ENCODE data around the gene FAM186B. TPM values are rescaled to one million over a fixed set of nuclear protein-coding genes. Genes with fewer than 3 reads are reported as not detected.

Gene FAM186B
- total RNA-seq, 1 donor from 2014 or later, result not detected

DNA sequence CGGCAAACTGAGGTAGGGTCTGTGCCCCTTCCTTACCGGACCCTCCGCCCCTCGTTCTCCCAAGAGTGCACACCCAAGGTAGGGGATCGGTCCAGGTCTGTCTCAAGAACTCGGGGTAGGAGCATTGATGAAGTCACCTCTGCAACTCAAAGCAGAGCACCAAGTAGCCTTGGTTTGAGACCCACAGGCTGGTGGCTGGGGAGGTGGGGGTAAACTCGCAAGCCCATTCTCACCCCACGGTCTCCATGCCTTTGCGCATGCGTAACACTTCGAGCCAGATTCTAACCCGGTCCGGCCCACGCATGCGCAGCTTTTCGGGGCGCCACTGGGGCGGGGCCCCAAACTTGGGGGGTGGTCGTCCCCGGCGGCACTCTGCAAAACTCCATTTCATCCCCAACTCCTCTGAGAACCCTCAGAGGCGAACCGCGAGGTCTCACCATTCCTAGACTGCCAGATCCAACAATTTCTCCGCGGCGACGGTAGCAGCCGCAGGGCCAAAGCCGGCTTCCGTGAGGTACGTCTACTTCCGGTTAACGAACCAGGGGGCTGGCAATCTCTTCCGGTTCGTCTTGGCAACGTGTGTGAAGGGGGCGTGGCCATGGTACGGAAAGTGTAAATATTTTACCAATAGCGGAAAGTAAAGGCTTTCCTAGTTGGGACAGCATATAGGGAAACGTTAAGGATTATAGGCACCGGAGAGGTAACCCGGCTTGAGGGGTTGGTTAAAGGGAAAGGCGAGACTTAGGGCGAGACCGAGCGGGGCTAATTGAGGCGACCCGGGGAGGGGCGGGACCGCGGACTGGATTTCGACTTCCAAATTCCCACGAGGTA lies 37.6 kb downstream of the FAM186B start, which contains the start of gene MCRS1:
Gene MCRS1 (minus strand): TSS at position 532 of the 831 bp plus-strand sequence. CDS start 1,411 bp downstream, outside the sequence.
- peak within 1 kb of the TSS; percentile 71 for H3K4me3 ChIP-seq (ENCODE audit: low read depth, low read length)
- peak; percentile 62 for DNase-seq (ENCODE audit: low read depth)
- TF ChIP-seq, protein P1, sequence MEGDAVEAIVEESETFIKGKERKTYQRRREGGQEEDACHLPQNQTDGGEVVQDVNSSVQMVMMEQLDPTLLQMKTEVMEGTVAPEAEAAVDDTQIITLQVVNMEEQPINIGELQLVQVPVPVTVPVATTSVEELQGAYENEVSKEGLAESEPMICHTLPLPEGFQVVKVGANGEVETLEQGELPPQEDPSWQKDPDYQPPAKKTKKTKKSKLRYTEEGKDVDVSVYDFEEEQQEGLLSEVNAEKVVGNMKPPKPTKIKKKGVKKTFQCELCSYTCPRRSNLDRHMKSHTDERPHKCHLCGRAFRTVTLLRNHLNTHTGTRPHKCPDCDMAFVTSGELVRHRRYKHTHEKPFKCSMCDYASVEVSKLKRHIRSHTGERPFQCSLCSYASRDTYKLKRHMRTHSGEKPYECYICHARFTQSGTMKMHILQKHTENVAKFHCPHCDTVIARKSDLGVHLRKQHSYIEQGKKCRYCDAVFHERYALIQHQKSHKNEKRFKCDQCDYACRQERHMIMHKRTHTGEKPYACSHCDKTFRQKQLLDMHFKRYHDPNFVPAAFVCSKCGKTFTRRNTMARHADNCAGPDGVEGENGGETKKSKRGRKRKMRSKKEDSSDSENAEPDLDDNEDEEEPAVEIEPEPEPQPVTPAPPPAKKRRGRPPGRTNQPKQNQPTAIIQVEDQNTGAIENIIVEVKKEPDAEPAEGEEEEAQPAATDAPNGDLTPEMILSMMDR (conservative IDR thresholded peaks at IDR 0.05; ENCODE audit: low read depth, low read length), result no peak

DNA sequence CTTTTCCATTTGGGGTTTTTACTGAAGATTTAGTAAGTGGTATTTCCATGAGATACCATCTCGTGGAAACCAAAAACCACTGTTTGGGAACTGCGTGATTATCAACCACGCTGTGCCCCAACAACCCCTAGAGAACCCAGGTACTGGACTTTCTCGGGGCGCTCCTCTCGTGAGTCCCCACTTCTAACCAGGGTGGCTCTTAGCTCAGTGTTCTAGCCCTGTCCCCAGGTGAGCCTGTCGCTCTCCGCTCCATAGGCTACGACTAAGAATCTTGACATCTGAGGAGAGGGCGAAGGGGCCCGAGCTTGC lies 38.2 kb downstream of the FAM186B start:
- H3K4me3 ChIP-seq (ENCODE audit: low read depth, low read length), result peak overlapping the region; percentile 71
- TF ChIP-seq, protein P1 (conservative IDR thresholded peaks at IDR 0.05; ENCODE audit: low read depth, low read length), result no peak
- no peak for DNase-seq (ENCODE audit: low read depth)

DNA sequence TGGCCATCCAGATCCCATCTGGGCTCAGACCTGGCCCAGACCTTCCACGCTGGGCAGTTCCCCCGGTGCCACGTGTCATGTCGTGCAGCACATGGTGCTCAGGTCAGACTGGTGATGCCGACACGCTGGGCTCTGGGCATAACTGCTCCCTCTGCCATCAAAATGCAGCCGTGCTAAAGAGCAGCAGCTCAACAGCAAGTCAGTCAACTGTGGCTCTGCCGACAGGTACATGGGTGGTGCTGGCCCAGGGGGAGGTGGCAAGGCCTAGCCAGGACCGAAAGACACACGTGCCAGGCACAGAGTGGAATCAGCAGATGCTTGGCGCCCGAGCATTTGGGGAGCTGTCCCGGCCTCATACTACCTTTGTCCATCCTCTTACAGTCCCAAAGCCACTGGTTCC lies 39.1 kb downstream of the FAM186B start:
- TF ChIP-seq, protein P1 (conservative IDR thresholded peaks at IDR 0.05; ENCODE audit: low read depth, low read length), result no peak
- H3K4me3 ChIP-seq (ENCODE audit: low read depth, low read length), result no peak overlapping the region
- DNase-seq (ENCODE audit: low read depth), result no peak

DNA sequence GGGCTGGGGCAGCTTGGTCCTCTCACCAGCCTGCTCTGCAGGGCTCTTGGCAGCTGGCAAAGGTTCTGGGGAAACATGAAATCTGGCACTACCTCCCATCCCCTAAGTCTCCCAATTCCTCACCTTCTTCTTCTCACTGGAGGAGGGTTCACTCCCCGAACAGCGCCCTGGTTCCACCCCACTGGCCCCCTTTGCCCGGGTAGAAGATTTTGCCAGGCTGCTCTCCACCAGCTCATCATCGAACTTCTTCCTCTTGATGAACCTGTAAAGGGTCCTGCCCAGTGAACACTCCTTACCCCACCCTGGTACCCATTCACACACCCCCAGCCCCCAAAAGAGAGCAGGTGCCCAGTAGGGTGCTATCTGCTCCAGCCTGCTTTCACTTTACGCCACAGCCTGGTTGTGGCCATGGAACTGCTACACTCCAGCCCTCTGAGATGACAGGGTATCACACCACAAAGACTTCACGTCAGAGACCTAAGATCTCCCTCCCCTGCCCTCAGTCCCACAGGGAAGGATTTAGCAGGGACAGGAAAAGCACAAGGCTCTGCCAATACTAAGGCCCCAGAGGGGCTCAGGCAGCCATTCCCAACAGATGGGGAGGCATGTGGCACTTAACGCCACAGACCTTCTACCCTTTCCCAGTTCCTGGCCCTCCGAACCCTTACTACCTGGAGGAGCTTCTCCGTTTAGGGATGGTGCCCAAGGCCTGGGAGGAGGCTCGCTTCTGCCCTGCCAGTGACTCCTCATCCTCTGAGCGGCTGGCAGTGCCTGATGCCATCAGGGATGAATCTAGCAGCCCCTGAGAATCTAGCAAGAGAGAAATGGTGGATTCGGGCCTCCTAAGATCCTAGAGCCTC lies 39.8 kb downstream of the FAM186B start:
- TF ChIP-seq, protein P1 (conservative IDR thresholded peaks at IDR 0.05; ENCODE audit: low read depth, low read length), result no peak
- no peak overlapping the region for H3K4me3 ChIP-seq (ENCODE audit: low read depth, low read length)

DNA sequence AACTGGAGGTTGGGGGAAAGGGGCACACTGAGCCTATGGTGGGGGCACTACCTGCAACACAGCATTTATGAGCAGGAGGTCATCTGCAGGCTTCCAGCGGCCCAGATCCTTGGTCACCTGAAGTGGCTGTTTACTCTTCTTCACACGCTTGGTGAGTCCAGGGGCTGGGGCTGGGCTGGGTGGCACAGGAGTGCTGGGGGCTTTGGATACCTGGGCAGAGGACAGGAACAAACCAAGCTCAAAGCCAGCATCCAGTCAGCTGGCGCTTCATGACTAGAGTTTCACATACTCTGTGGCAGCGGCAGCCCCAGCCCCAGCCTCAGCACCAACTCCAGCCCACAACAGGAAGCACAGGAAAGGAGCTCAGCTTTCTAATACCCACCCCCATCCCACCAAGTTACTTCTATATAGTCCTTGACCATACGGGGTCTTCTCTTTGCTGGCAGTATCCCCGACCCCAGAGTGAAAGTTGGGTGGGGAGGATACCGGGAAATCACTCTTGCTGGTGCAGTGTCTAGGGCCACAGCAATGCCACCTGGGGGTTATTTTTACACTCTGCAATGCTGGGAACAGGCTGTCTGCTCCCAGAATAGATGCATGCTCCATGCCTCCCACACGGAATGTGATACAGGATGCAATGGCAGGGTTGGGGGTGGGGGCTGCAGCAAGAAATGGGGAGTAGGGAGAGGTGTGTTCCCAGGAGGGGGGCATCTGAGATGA lies 40.6 kb downstream of the FAM186B start:
- no peak overlapping the region for H3K4me3 ChIP-seq (ENCODE audit: low read depth, low read length)
- TF ChIP-seq, protein P1 (conservative IDR thresholded peaks at IDR 0.05; ENCODE audit: low read depth, low read length), result no peak
- DNase-seq (ENCODE audit: low read depth), result no peak

More for the DNA sequence above, 39.8 kb downstream of the FAM186B start:
- no peak for DNase-seq (ENCODE audit: low read depth)

DNA sequence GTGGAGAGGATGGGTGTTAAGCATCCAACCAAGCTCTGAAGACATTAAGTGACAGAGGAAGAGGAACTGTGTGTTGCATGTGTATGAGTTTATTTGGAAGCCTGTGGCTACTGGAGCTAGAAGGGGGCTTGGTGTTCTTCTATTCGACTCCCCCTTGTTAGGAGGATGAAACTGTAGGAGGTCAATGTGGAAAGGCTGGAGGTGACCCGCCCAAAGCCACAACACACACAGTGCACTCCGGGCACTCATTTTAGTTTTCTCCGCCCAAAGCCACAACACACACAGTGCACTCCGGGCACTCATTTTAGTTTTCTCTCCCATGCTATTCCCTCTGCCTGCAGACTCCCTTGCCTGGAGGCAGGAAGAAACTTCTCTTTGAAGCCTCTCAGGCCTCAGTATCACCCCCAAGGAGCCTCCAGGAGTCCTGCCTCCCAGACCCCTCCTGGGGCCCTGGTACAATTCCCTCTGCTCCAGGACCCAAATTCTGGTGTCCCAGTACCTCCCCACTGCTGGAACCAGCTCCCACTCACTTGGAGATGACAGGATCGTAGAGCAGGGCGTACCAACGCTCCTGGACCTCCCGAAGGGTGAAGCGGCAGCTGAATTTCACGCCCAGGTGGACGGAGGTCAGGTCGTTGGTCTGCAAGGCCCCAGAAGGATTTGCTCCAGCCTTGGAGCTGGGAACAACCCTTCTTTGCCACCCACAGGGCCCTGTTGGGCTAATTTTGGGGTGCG lies 41.3 kb downstream of the FAM186B start:
- TF ChIP-seq, protein P1 (conservative IDR thresholded peaks at IDR 0.05; ENCODE audit: low read depth, low read length), result no peak
- H3K4me3 ChIP-seq (ENCODE audit: low read depth, low read length), result no peak overlapping the region
- no peak for DNase-seq (ENCODE audit: low read depth)

Data from epithelial cell of proximal tubule (primary cell).